ENCODE measurements around the gene ATRNL1. TPM values are rescaled to one million over a fixed set of nuclear protein-coding genes. Genes with fewer than 3 reads are reported as not detected.

ATRNL1 gene
- total RNA-seq, 4 donors from 2014 or later, result 0.44 to 1.4 (median 1.1) TPM

GRCh38 chr10:115830265-115830970 lies 737.3 kb downstream of the ATRNL1 start:
- WGBS, result 63% methylated on average over 3 of the region's 3 CpGs
- Histone ChIP-seq H3K27ac (no peak overlapping the region), H3K36me3 (no peaks in the 10 kb centered on the region), H3K27me3 (no peaks in the 10 kb centered on the region), H3K4me1 (peaks cover 4% of the 10 kb centered on the region), H3K4me3 (no peak overlapping the region), H3K9me3 (no peaks in the 10 kb centered on the region)
- TF ChIP-seq CTCF (IDR thresholded peaks at IDR 0.05) (no peak), POLR2A (IDR thresholded peaks at IDR 0.05) (no peak), EP300 (IDR thresholded peaks at IDR 0.05) (no peak), POLR2AphosphoS5 (IDR thresholded peaks at IDR 0.05) (no peak)
- no peak for DNase-seq (ENCODE audit: low spot score in 2 of 2)

- no peak for DNase-seq (ENCODE audit: low spot score in 2 of 2)
Observed at GRCh38 chr10:115831016-115831415, 737.9 kb downstream of the ATRNL1 start.

GRCh38 chr10:115833119-115833518 lies 740.0 kb downstream of the ATRNL1 start:
- H3K4me1 ChIP-seq, result no peaks in the 10 kb centered on the region
- no peak overlapping the region for H3K27ac ChIP-seq
- H3K9me3 ChIP-seq, result no peaks in the 10 kb centered on the region
- H3K4me3 ChIP-seq, result no peak overlapping the region
- TF ChIP-seq POLR2A (IDR thresholded peaks at IDR 0.05), result no peak
- WGBS, result 48% methylated on average over 4 of the region's 4 CpGs
- H3K36me3 ChIP-seq, result no peaks in the 10 kb centered on the region
- no peaks in the 10 kb centered on the region for H3K27me3 ChIP-seq
- DNase-seq (ENCODE audit: low spot score in 2 of 2), result no peak

More at GRCh38 chr10:115831016-115831415, 737.9 kb downstream of the ATRNL1 start:
- Histone ChIP-seq H3K4me1 (peaks cover 4% of the 10 kb centered on the region), H3K27me3 (no peaks in the 10 kb centered on the region), H3K4me3 (no peak overlapping the region), H3K27ac (no peak overlapping the region), H3K36me3 (no peaks in the 10 kb centered on the region), H3K9me3 (no peaks in the 10 kb centered on the region)
- 76% methylated on average over 8 of the region's 8 CpGs for WGBS
- TF ChIP-seq POLR2AphosphoS5 (IDR thresholded peaks at IDR 0.05) (no peak), POLR2A (IDR thresholded peaks at IDR 0.05) (no peak), EP300 (IDR thresholded peaks at IDR 0.05) (no peak), CTCF (IDR thresholded peaks at IDR 0.05) (no peak)

GRCh38 chr10:115844591-115844990 lies 751.4 kb downstream of the ATRNL1 start:
- H3K9me3 ChIP-seq, result no peaks in the 10 kb centered on the region
- WGBS, result 32% methylated on average over 3 of the region's 3 CpGs
- no peaks in the 10 kb centered on the region for H3K4me1 ChIP-seq
- no peak overlapping the region for H3K27ac ChIP-seq
- H3K4me3 ChIP-seq, result no peak overlapping the region
- DNase-seq (ENCODE audit: low spot score in 2 of 2), result no peak
- H3K27me3 ChIP-seq, result no peaks in the 10 kb centered on the region
- no peaks in the 10 kb centered on the region for H3K36me3 ChIP-seq
- TF ChIP-seq POLR2AphosphoS5 (IDR thresholded peaks at IDR 0.05) (no peak), POLR2A (IDR thresholded peaks at IDR 0.05) (no peak), EP300 (IDR thresholded peaks at IDR 0.05) (no peak), CTCF (IDR thresholded peaks at IDR 0.05) (no peak)

GRCh38 chr10:115845921-115846320 lies 752.8 kb downstream of the ATRNL1 start:
- TF ChIP-seq EP300 (IDR thresholded peaks at IDR 0.05) (no peak), CTCF (IDR thresholded peaks at IDR 0.05) (no peak), POLR2AphosphoS5 (IDR thresholded peaks at IDR 0.05) (no peak), POLR2A (IDR thresholded peaks at IDR 0.05) (no peak)
- WGBS, result 80% methylated on average over 1 of the region's 1 CpG

More at GRCh38 chr10:115845921-115846320, 752.8 kb downstream of the ATRNL1 start:
- no peak overlapping the region for H3K27ac ChIP-seq
- no peaks in the 10 kb centered on the region for H3K36me3 ChIP-seq
- H3K4me3 ChIP-seq, result no peak overlapping the region
- H3K27me3 ChIP-seq, result no peaks in the 10 kb centered on the region
- no peaks in the 10 kb centered on the region for H3K9me3 ChIP-seq
- no peaks in the 10 kb centered on the region for H3K4me1 ChIP-seq
- no peak for DNase-seq (ENCODE audit: low spot score in 2 of 2)

Measured in suprapubic skin (tissue), 4 donors.